GM12873 (cell line): ENCODE data around the gene ORC6.

Experiments used
- TF ChIP-seq, protein P1 (sequence below): IDR thresholded peaks from 2 replicates; pipeline ENCODE4 v1.5.1; 2012; ENCODE audit warnings: low read depth, mild to moderate bottlenecking, moderate library complexity, low read length, control low read depth; ENCODE audit not compliant: insufficient read depth; ENCODE audit errors: missing control alignments

Gene ORC6

DNA sequence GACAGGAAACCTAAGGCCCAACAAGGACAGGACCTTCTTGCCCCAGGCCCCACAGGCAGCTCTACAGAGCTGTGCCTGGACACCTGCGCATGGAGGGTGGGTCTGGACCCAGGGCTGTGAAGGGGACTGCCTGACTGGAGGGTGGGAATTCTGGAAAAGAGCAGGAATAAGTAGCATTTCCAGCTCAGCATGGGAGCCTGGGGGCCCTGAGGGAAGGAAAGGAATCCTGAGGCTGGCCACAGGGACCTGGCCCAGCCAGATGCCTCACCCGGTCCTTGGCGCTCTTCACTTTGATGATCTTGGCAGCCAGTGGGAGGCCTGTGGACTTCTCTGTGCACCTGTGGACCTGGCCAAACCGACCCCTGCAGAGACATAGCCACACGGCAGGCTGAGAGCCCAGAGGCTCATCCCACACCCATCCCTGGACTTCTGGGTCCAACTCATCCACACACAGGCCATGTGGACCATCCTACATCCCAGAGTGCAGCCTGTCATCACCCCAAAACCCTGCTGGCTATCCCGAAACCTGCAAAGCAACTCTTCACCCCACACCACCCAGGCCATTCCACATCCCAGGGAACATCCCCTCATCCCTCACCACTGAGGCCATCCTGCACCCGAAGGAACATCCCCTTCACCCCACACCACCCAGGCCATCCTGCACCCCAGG is 40.0 kb downstream of the ORC6 start:
- TF ChIP-seq, protein P1, sequence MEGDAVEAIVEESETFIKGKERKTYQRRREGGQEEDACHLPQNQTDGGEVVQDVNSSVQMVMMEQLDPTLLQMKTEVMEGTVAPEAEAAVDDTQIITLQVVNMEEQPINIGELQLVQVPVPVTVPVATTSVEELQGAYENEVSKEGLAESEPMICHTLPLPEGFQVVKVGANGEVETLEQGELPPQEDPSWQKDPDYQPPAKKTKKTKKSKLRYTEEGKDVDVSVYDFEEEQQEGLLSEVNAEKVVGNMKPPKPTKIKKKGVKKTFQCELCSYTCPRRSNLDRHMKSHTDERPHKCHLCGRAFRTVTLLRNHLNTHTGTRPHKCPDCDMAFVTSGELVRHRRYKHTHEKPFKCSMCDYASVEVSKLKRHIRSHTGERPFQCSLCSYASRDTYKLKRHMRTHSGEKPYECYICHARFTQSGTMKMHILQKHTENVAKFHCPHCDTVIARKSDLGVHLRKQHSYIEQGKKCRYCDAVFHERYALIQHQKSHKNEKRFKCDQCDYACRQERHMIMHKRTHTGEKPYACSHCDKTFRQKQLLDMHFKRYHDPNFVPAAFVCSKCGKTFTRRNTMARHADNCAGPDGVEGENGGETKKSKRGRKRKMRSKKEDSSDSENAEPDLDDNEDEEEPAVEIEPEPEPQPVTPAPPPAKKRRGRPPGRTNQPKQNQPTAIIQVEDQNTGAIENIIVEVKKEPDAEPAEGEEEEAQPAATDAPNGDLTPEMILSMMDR = no peak

DNA sequence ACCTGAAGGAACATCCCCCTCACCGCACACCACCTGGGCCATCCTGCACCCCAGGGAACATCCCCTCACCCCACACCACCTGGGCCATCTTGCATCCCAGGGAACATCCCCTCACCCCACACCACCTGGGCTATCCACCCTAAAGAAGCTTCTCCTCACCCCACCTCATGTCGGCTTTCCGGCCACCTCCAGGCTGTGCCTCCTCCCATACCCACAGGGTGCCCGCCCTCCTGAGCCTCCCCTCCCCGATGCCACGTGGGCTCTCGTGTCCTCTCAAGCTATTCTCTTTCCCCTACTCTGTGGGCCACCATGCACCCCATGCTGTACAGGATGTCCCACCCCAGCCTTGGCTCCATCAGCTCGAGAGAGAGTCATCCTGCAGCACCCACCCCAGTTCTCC is 40.7 kb downstream of the ORC6 start:
- TF ChIP-seq, protein P1 = no peak

DNA sequence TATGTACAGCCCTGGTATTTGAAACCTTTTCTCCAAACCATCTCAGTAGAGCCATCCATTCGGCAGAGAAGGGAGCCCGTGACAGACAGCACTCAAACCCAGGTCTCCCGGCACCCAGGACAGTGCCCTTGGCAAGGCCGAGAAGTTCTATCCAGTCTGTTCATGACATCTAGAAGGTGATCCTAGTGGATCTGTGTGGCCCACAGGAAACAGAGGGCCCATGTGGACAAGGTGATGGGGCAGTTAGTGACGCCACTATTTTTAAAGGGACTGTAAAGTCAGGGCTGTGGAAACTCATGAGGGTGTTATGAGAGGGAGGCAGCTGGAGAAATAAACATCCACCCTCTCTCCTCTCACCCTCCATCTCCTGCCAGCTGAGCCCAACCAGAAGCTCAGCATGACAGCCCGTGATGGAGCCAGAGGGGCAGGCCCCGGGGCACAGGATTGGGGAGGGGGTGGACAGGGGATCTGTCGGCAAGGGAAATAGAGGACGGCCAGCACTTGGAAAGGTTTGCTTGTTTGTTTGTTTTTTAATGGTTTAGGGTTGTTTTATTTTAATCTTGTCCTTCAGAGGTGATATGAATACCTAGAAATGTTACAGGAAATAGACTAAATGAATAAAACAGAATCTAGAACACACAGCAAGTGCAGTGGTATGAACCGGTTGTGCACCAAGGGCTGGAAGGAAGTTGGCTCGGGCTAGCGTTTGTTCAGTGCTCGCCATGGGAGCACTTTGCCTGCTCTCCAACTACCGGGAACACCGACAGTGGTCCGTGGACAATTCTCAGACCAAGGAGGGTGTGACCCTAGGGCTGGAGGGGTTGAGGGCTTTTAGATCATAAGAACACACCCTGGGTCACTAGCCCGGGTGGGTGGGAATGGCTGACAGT is 41.6 kb downstream of the ORC6 start:
- TF ChIP-seq, protein P1 = no peak

DNA sequence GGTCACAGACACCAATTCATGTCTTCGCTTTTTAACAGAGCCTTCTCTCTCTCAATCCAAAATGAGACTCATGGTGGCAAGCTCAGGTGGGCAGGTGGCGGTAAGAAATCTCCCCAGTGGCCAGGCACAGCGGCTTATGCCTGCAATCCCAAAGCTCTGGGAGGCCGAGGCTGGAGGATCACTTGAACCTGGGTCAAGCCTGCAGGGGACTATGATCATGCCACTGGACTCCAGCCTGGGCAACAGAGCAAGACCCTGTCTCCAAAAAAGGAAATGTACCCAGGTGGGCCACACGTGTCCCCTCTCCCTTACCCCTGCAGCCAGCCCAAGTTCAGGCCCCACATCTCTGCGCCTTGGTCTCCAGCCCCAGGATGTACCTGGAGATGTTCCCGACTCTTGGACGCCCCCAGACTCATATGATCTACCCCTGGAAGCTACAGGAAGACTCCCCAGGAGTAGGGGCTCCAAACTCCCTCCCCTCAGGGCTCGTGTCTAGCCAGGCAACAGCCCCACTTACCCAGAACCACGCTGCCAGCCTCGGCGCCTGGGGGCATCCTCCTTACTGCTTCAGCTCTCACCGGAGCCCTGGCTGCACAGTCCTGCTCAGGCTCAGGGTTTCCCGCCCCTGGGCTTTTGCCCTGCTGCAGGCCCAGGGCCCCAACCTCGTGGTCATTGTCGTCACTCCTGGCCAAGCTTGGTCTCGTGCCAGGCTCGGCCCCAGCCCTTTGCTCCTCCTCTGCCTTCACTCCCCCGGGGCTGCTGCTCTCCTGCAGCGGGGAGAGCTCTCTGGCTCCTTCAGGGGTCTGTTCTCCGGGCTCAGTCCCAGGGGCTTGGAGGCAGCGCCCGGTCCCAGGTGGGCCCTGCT is 42.5 kb downstream of the ORC6 start:
- TF ChIP-seq, protein P1 = no peak

DNA sequence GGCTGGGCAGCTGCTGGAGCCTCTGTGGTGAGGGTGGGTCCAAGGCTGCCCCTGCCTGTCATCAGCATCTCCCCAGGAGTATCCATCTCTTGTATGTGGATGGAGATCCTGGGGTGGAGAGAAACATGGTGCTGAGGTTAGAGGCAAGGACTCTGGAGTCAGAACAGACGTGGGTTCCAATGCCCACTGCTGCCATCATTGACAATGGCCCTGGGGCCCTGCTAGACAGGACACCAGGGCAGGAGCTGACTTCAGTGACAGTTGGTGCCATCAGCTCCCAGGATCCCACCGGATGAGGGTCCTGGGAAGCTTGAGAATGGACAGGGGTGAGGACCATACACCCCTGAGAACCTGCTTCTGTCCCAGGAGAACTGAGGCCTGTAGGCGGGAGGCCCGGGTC is 43.1 kb downstream of the ORC6 start:
- TF ChIP-seq, protein P1 = no peak

DNA sequence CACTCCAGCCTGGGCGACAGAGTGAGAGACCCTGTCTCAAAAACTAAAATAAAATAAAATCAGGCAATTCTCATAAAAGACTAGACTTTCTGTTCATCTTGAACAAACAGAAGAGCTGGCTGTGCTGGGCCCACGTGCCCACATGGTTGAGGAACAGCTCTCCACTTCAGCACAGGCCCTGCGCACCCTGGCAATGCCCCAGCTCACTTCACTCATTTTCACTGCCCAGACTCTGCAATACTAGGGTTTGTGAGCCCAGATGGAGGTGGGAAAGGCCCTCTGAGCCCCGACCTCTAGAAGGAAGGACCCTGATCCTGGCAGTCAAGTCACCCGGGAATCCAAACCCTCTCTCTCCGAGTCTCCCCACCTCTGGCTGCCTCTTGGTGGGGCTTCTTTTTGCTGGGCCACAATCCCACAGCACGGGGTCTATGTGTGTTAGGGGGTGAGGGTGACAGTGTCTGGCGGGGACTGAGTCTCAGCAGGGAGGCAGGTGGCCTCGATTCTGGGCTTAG is 43.9 kb downstream of the ORC6 start:
- TF ChIP-seq, protein P1 = no peak
